NCI-H460 (cell line): ENCODE results near the gene TMEM201. TPM values are rescaled to one million over a fixed set of nuclear protein-coding genes. Genes with fewer than 3 reads are reported as not detected.
"Not testable (repeated sequence)": the region's sequence is repeated elsewhere in the genome, so short reads cannot be mapped to it uniquely, and the experiment has no call there.

ENCODE experiments used
- DNase-seq: peaks from one replicate; pipeline ENCODE4 v3.0.0-alpha.2; 2016; ENCODE audit warnings: low read depth; ENCODE audit errors: extremely low read depth
- polyA plus RNA-seq: library from polyadenylated mRNA; depleted of rRNA; stranded (reverse); fragments of >200 nt; gene quantifications from 2 replicates; pipeline ENCODE4 v1.2.3, GENCODE V29; 2014; cell fraction: nucleus; rRNA removed
- total RNA-seq: library from RNA; depleted of rRNA; stranded (reverse); fragments of >200 nt; shearing (Covaris generic); gene quantifications from 2 replicates; pipeline ENCODE4 v1.2.3, GENCODE V29; 2014; rRNA removed

The TMEM201 gene
- total RNA-seq = 2.2 and 2.8 TPM in 2 replicates
- polyA plus RNA-seq = 9.8 and 16.5 TPM in 2 replicates

- peak; percentile 83 for DNase-seq
These were observed at the start of gene TMEM201 for GRCh38 chr1:9588551-9589143. Gene TMEM201 (plus strand): TSS chr1:9588911. CDS start chr1:9588931, 20 bp downstream.

- DNase-seq = peak; percentile 90
These were observed 49.4 kb upstream of the TMEM201 start, which contains the start of gene SLC25A33 for GRCh38 chr1:9539165-9539828. Gene SLC25A33 (plus strand): TSS chr1:9539465. CDS start chr1:9539692, 227 bp downstream.

GRCh38 chr1:9539829-9540550 lies 48.7 kb upstream of the TMEM201 start:
- DNase-seq = peak; percentile 7

DNA sequence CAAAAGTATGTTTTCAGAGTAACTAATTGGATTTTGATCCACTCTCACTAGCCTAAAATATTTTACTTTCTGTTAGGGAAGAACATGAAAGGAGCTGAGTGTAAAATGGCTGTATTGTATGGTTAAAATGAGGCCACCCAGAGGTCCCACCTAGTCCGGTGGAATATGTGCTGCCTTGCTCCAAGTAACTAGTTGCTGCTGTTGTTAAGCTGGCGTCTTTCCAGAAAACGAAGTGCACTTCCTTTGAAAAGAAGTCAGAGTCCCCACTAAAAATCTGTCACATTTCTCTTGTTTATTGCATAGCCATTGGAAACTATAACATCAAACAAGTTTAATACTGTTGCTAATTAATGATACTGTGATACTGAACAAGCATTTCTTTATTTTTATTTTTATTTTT lies 46.3 kb upstream of the TMEM201 start:
- no peak for DNase-seq

DNA sequence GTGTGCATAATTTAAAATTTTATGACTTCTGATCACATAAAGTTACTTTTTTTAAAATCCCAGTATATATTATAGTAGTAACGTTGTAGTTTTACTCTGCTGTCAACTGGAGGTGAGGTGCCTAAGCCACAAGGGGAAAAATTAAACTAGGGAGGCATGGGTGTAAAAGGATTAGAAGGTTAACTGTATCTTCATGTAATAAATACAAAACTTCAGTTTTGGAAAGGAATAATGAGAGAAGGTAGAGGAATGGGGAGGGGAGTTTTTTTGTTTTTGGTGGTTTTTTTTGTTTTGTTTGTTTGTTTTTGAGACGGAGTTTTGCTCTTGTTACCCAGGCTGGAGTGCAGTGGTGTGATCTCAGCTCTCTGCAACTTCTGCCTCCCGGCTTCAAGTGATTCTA lies 43.8 kb upstream of the TMEM201 start:
- DNase-seq = no peak

GRCh38 chr1:9549955-9550546 lies 38.7 kb upstream of the TMEM201 start:
- no peak for DNase-seq

DNA sequence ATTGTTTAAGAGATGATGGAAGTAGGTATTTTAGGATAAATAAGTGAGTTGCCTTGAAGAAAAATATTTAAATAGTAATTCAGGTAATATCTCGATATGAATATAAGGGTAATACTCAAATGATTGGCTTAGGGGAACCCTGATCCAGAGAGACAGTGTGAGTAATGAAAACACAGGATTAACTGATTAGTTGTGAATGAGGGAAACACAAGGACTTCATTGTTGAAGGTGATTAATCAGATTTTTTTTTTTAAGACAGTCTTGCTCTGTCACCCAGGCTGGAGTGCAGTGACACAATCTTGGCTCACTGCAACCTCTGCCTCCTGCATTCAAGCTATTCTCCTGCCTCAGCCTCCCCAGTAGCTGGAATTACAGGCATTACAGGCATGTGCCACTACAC lies 36.7 kb upstream of the TMEM201 start:
- no peak for DNase-seq

GRCh38 chr1:9553736-9554144 lies 35.0 kb upstream of the TMEM201 start:
- no peak for DNase-seq

DNA sequence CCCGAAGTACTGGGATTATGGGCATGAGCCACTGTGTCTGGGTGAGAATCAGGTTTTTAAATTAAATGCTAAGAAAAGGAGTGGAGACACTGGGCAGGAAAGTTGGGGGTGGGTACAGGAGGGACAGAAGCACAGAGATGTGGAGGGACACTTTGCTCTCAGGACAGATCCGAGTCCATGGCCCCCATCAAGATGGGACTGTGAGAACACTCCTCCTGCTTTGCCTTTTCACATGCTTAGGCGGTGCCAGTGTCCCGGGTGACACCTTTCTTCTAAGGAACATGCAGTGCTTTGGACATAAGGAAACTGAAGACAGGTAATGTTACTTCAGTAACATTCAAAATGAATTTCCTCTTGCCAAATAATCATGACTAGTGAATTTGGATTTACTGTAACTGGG lies 32.8 kb upstream of the TMEM201 start:
- DNase-seq = no peak

DNA sequence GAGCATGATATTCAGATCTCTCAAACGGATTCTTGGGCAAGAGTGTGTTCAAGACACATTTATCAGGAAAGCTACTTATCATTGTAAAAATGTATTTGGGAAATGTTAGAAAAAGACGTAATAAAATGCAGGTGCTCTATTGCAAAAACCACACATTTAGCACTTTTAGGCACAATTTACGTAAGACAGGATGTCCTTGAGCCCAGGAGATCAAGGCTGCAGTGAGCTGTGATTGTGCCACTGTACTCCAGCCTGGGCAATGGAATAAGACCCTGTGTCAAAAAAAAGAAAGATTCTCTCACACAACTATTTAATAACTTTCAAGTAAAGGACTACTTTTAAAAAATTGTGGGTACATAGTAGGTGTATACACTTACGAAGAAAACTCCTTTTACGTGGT lies 31.1 kb upstream of the TMEM201 start:
- DNase-seq = no peak

GRCh38 chr1:9558271-9558945 lies 30.3 kb upstream of the TMEM201 start:
- DNase-seq = no peak

- no peak for DNase-seq
These were observed 29.7 kb upstream of the TMEM201 start for GRCh38 chr1:9558946-9559545.

DNA sequence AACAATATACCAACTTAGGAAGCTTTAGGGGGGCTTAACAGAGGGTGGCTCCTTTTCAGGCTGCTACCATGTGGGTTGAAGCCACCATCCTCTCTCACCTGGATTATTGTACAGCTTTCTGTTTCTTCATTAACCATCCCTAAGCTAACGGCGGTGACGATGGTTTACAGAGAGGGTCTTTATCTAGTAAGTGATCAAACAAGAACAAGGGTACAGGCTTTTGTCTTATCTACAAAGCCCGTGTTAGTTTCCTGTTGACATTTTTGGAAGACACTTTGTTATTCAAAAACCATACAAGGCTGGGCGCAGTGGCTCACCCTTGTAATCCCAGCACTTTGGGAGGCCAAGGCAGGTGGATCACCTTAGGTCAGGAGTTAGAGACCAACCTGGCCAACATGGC lies 29.0 kb upstream of the TMEM201 start:
- no peak for DNase-seq

DNA sequence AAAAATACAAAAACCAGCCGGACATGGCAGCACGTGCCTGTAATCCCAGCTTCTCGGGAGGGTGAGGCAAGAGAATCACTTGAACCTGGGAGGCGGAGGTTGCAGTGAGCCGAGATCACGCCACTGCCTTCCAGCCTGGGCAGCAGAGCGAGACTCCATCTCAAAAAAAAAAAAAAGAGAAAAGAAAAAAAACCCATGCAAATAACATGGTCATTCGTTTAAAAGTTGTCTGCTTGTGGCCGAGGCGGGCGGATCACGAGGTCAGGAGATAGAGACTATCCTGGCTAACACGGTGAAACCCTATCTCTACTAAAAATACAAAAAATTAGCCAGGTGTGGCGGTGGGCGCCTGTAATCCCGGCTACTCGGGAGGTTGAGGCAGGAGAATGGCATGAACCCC lies 28.6 kb upstream of the TMEM201 start:
- not testable (repeated sequence) for DNase-seq

DNA sequence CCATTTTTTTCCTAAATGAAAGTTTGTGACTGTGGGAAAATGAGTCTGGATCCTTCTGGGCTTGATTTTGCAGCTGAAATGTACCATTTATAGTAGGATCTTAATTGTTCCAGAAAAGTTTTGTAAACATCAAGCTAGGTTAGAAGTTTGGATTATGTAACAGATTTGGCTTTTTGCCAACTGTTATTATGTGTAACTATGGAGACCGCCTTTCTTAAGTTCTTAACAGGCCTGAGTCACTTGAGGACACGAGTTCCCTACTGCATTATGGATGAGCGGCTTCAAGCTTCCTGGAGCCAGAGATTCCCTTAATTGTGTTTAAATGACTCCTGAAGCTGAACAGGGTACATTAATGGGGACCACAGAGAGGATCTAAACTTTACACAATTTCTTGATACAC lies 27.3 kb upstream of the TMEM201 start:
- no peak for DNase-seq

GRCh38 chr1:9569267-9569666 lies 19.4 kb upstream of the TMEM201 start:
- no peak for DNase-seq

DNA sequence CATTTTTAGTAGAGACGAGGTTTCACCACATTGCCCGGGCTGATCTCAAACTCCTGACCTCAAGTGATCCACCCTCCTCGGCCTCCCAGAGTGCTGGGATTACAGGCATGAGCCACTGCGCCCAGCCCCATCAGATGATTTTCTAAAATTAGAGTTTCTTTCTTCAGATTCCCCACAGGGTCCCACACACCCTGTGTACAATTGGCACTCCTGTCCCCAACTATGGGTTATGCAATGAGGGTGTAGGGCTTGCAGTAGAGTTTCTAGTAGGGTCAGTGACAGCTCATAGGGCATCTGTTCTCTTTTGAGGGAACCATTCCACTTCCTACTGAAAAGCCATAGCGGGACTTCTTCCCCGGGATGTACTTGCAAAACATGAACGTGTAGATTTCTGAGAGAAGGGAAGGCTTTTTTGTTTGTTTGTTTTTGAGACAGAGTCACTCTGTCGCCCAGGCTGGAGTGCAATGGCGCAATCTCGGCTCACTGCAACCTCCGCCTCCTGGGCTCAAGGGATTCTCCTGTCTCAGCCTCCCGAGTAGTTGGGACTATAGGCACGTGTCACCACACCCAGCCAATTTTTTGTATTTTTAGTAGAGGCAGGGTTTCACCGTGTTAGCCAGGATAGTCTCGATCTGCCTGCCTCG lies 17.7 kb upstream of the TMEM201 start:
- not testable (repeated sequence) for DNase-seq

GRCh38 chr1:9573723-9574122 lies 15.0 kb upstream of the TMEM201 start:
- DNase-seq = no peak

GRCh38 chr1:9575486-9575885 lies 13.2 kb upstream of the TMEM201 start:
- no peak for DNase-seq

DNA sequence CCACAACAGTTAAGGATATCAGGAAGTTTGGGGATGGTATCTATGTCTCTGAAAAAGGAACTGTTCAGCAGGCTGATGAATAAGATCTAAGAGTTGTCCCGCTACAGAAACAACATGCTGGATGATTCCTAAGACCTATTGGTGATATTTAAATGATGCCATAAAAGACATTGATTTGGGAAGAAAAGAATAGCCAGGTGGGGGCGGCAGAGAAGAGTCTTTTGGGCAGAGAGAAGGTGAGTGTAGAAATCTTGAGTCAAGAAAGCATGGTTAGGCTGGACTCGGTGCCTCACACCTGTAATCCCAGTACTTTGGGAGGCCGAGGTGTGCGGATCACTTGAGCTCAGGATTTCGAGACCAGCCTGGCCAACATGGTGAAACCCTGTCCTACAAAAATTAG lies 11.8 kb upstream of the TMEM201 start:
- no peak for DNase-seq
